Vagina (tissue), 2 donors: ENCODE data around the gene ADPGK. TPM values are rescaled to one million over a fixed set of nuclear protein-coding genes. Genes with fewer than 3 reads are reported as not detected.
A peak's percentile ranks its signal among the peaks of the same experiment; 100 is the strongest.

ENCODE experiments used
- DNase-seq, 2 donors: peaks; one replicate each; pipeline ENCODE4 v3.0.0-alpha.2; 2017; ENCODE audit errors: extremely low spot score in 2 of 2
- H3K27ac ChIP-seq: fragments of 200-600 bp; sonication (generic); one replicate; pipeline ENCODE4 v1.5.1; 2019
- H3K27me3 ChIP-seq: fragments of 200-600 bp; sonication (generic); one replicate; pipeline ENCODE4 v1.5.1; 2019
- H3K36me3 ChIP-seq, 2 donors: fragments of 200-600 bp; sonication (generic); one replicate each; pipeline ENCODE4 v1.5.1; 2017 to 2019
- H3K4me1 ChIP-seq: fragments of 200-600 bp; sonication (generic); one replicate; pipeline ENCODE4 v1.5.1; 2019
- H3K4me3 ChIP-seq, 2 donors: fragments of 200-600 bp; sonication (generic); 1 replicate in 1 of 2; 2 replicates in 1 of 2; pipeline ENCODE4 v1.5.1; 2016 to 2019
- H3K9me3 ChIP-seq: fragments of 200-600 bp; sonication (generic); one replicate; pipeline ENCODE4 v1.5.1; 2019
- CTCF ChIP-seq, 3 experiments: fragments of 450-650 bp in 2 of 3; fragments of 200-600 bp in 1 of 3; sonication (generic) in 1 of 3; IDR thresholded peaks; one replicate each; pipeline ENCODE4 v1.5.1; 2017 to 2019; ENCODE audit warnings: antibody characterized with exemption in 3 of 3, mild to moderate bottlenecking in 2 of 3, moderate library complexity in 2 of 3
- POLR2A ChIP-seq, 2 donors: fragments of 450-650 bp; IDR thresholded peaks; one replicate each; pipeline ENCODE4 v1.6.1; 2017; ENCODE audit warnings: antibody characterized with exemption in 2 of 2, mild to moderate bottlenecking in 2 of 2, moderate library complexity in 2 of 2
- POLR2AphosphoS5 ChIP-seq, 2 donors: sonication (generic); formaldehyde crosslinking; IDR thresholded peaks; one replicate each; pipeline ENCODE4 v1.9.0; 2017; ENCODE audit warnings: antibody characterized with exemption in 2 of 2, mild to moderate bottlenecking in 2 of 2, low read depth in 1 of 2; ENCODE audit not compliant: insufficient read depth in 1 of 2
- intact Hi-C: fragments of 100-400 bp; cut with DNase I; formaldehyde crosslinking; loops from one replicate; pipeline ENCODE4 v1.15.1; 2023
- total RNA-seq: library from RNA; depleted of rRNA; stranded (reverse); fragments of >200 nt; gene quantifications from one replicate; pipeline ENCODE4 v1.2.3, GENCODE V29; 2016

Gene ADPGK
- total RNA-seq, 1 donor from 2014 or later, result 53.8 TPM

- intact Hi-C loops, result loop anchor here (5.0 kb wide), 1 partner anchor 281 kb away; no protein-coding TSS in a partner anchor
- peak overlapping the region; percentile 1 for H3K27ac ChIP-seq
- no peak for DNase-seq
- H3K4me3 ChIP-seq, result peak overlapping the region; percentile 51 to 60
- no peaks in the 10 kb centered on the region for H3K36me3 ChIP-seq
- H3K9me3 ChIP-seq, result no peaks in the 10 kb centered on the region
- no peaks in the 10 kb centered on the region for H3K27me3 ChIP-seq
- H3K4me1 ChIP-seq, result peaks cover 15% of the 10 kb centered on the region
- TF ChIP-seq POLR2A (IDR thresholded peaks at IDR 0.05) (no peak), POLR2AphosphoS5 (IDR thresholded peaks at IDR 0.05; ENCODE audit: insufficient read depth in 1 of 2, low read depth in 1 of 2) (no peak), CTCF (IDR thresholded peaks at IDR 0.05) (peak in 2 of 3 experiments; percentile 15 to 74)
Measured at GRCh38 chr15:72796515-72797337, 13.2 kb upstream of the ADPGK start.

- H3K4me3 ChIP-seq, result peak overlapping the region; percentile 51 to 60
- peaks cover 15% of the 10 kb centered on the region for H3K4me1 ChIP-seq
- H3K27ac ChIP-seq, result no peak overlapping the region
- no peak for TF ChIP-seq POLR2AphosphoS5 (IDR thresholded peaks at IDR 0.05; ENCODE audit: insufficient read depth in 1 of 2, low read depth in 1 of 2)
- no peak for TF ChIP-seq CTCF (IDR thresholded peaks at IDR 0.05)
- TF ChIP-seq POLR2A (IDR thresholded peaks at IDR 0.05), result no peak
- H3K36me3 ChIP-seq, result no peaks in the 10 kb centered on the region
- intact Hi-C loops, result loop anchor here (5.0 kb wide), 1 partner anchor 281 kb away; no protein-coding TSS in a partner anchor
- DNase-seq, result no peak
- no peaks in the 10 kb centered on the region for H3K27me3 ChIP-seq
- no peaks in the 10 kb centered on the region for H3K9me3 ChIP-seq
Measured at GRCh38 chr15:72796210-72796514, 12.6 kb upstream of the ADPGK start.

GRCh38 chr15:72793766-72794660 is 10.5 kb upstream of the ADPGK start:
- Histone ChIP-seq H3K4me3 (no peak overlapping the region), H3K36me3 (no peaks in the 10 kb centered on the region), H3K4me1 (peaks cover 15% of the 10 kb centered on the region), H3K9me3 (no peaks in the 10 kb centered on the region), H3K27me3 (no peaks in the 10 kb centered on the region), H3K27ac (no peak overlapping the region)
- TF ChIP-seq CTCF (IDR thresholded peaks at IDR 0.05), result no peak
- no peak for TF ChIP-seq POLR2A (IDR thresholded peaks at IDR 0.05)
- no peak for TF ChIP-seq POLR2AphosphoS5 (IDR thresholded peaks at IDR 0.05; ENCODE audit: insufficient read depth in 1 of 2, low read depth in 1 of 2)
- no peak for DNase-seq
- intact Hi-C loops, result no loop called here

GRCh38 chr15:72792431-72792830 is 8.9 kb upstream of the ADPGK start:
- Histone ChIP-seq H3K9me3 (no peaks in the 10 kb centered on the region), H3K4me3 (no peak overlapping the region), H3K27me3 (no peaks in the 10 kb centered on the region), H3K27ac (no peak overlapping the region), H3K4me1 (peaks cover 11% of the 10 kb centered on the region), H3K36me3 (no peaks in the 10 kb centered on the region)
- no peak for TF ChIP-seq CTCF (IDR thresholded peaks at IDR 0.05)
- TF ChIP-seq POLR2AphosphoS5 (IDR thresholded peaks at IDR 0.05; ENCODE audit: insufficient read depth in 1 of 2, low read depth in 1 of 2), result no peak
- no peak for TF ChIP-seq POLR2A (IDR thresholded peaks at IDR 0.05)
- intact Hi-C loops, result no loop called here
- no peak for DNase-seq
